AG04449 (cell line): ENCODE data around the gene PRM3.
"Not testable (repeated sequence)": the region's sequence is repeated elsewhere in the genome, so short reads cannot be mapped to it uniquely, and the experiment has no call there.

ENCODE experiments used
- CTCF ChIA-PET: fragments of 350-600 bp; formaldehyde crosslinking; extraction: SDS; loops from one replicate; lab custom pipeline; 2021; ENCODE audit warnings: antibody characterized with exemption; lab: Yijun Ruan, JAX
- POLR2A ChIA-PET: fragments of 400-600, 350-600 bp; formaldehyde crosslinking; extraction: SDS; loops from one replicate; lab custom pipeline; 2020; ENCODE audit warnings: antibody characterized with exemption, inconsistent platforms; lab: Yijun Ruan, JAX
- DNase-seq: peaks from one replicate; pipeline ENCODE4 v3.0.0-alpha.2; 2010; ENCODE audit warnings: low read depth, low spot score
- H3K4me3 ChIP-seq: 2 replicates; pipeline ENCODE4 v1.5.1; 2011; ENCODE audit warnings: low read depth, mild to moderate bottlenecking, control low read depth, low read length
- TF ChIP-seq, protein P1 (sequence below): IDR thresholded peaks from one replicate; pipeline ENCODE4 v1.5.1; 2011; ENCODE audit warnings: mild to moderate bottlenecking, moderate library complexity, low read length, control low read depth, inconsistent platforms; ENCODE audit not compliant: insufficient read depth; ENCODE audit errors: missing control alignments

PRM3 gene

DNA sequence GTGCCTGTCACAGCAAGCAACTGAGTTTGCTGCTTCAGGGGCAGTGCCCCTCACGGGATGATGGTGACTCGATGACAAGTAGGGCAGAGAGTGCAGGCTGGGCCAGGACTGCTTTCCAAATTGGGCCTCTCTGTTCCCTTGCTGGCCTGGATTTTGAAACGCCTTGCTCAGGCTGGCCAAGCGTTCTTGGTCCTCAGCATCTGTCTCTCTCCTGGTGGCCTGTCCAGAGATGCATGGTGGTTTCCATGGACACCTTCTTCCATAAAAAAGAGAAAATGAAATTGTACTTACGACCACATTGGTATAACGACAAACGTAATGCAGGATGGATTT, 27.1 kb upstream of the PRM3 start:
- TF ChIP-seq, protein P1, sequence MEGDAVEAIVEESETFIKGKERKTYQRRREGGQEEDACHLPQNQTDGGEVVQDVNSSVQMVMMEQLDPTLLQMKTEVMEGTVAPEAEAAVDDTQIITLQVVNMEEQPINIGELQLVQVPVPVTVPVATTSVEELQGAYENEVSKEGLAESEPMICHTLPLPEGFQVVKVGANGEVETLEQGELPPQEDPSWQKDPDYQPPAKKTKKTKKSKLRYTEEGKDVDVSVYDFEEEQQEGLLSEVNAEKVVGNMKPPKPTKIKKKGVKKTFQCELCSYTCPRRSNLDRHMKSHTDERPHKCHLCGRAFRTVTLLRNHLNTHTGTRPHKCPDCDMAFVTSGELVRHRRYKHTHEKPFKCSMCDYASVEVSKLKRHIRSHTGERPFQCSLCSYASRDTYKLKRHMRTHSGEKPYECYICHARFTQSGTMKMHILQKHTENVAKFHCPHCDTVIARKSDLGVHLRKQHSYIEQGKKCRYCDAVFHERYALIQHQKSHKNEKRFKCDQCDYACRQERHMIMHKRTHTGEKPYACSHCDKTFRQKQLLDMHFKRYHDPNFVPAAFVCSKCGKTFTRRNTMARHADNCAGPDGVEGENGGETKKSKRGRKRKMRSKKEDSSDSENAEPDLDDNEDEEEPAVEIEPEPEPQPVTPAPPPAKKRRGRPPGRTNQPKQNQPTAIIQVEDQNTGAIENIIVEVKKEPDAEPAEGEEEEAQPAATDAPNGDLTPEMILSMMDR: no peak
- CTCF ChIA-PET: interaction anchor here (0.7 to 1.1 kb wide), 2 partner anchors 8 to 45 kb away, joined by 3 read pairs; no protein-coding TSS in a partner anchor
- DNase-seq: no peak
- POLR2A ChIA-PET: no interaction called here
- no peak overlapping the region for H3K4me3 ChIP-seq

DNA sequence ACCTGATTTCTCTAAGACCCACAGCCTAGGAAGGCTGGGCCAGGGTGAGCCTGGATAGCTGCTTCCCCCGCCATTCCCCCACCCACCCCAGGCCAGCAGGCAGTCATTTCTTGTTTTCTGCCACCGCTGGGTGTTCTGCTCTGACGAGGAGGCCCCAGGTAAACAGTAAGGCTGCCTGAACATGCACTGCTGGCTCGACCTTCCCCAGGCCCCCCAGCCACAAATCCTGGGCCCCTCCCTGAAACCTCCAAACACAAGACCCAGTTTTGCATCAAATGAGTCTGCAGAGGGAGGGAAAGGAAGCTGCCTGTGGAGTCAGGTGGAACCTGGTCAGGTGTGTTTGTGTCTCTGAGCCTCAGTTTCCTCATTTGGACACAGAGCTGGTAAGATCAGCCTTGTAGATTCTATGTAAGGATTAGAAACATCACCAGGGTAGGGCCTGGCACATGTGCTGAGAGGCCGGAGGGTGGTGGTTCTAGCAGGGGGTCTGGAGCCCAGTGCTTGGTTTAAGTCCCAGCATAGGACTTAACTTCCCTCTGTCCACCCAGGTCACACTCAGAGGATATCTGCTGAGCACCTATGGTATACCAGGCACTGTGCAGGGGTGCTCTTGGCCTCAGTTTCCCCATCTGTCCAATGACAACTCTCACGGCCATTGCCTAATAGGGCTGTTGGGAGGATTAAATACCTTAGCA, 26.6 kb upstream of the PRM3 start:
- H3K4me3 ChIP-seq: no peak overlapping the region
- no peak for DNase-seq
- ChIA-PET POLR2A (no interaction called here), CTCF (interaction anchor here (0.7 to 2.1 kb wide), 3 partner anchors 8 to 335 kb away, joined by 3 to 6 read pairs (median 3); no protein-coding TSS in a partner anchor)
- TF ChIP-seq, protein P1: no peak

DNA sequence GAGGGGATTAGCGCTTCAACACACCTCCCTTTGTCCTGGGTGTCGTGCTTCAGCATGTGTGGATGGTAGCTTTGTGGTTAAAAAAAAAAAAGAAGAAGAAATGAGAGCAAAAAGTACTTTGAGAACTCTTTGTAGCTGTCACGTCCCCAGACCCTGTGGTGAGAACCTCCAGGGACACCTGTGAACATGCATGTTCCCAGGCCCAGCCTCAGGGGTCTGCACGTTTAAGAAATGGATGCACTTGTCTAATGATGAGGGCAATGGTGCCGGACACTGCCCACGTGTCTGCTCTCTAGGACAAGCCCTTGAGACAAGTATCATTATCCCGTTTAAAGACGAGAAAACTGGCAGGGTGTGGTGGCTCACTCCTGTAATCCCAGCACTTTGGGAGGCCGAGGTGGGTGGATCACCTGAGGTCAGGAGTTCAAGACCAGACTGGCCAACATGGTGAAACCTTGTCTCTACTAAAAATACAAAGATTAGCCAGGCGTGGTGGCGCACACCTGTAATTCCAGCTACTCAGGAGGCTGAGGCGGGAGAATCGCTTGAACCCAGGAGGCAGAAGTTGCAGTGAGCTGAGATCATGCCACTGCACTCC, 25.6 kb upstream of the PRM3 start:
- DNase-seq, H3K4me3 ChIP-seq, POLR2A ChIA-PET: not testable (repeated sequence)
- CTCF ChIA-PET: interaction anchor here (2.1 kb wide), 1 partner anchor 334 kb away, joined by 6 read pairs; no protein-coding TSS in a partner anchor

DNA sequence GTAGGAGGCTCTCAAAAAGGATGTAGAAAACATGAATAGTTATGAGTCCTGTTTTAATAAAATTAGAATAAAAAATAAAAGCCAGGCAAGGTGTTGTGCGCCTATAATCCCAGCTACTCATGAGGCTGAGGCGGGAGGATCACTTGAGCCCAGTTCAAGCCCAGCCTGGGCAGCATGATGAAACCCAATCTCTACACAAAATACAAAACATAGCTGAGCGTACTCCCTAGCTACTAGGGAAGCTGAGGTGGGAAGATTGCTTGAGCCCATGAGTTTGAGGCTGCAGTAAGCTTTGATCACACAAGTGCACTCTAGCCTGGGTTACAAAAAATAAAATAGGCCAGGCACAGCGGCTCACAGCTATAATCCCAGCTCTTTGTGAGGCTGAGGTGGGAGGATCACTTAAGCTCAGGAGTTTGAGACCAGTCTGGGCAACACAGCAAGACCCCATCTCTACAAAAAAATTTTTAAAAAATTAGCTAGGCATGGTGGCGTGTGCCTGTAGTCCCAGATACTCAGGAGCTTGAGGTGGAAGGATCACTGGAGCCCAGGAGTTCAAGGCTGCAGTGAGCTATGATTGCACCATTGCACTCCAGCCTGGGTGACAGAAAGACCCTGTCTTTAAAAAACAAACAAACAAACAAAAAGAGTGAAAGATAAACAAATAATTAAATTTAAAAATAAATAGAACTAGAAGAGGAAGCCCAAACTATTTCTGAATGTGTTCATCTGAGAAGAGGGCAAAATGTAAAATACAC, 24.9 kb upstream of the PRM3 start:
- TF ChIP-seq, protein P1: no peak
- CTCF ChIA-PET: interaction anchor here (0.7 to 2.1 kb wide), 4 partner anchors 41 to 335 kb away, joined by 3 to 6 read pairs (median 3); no protein-coding TSS in a partner anchor
- H3K4me3 ChIP-seq: no peak overlapping the region
- POLR2A ChIA-PET: interaction anchor here (1.1 to 1.2 kb wide), 2 partner anchors 30 to 42 kb away, joined by 3 to 6 read pairs; partner anchors contain the start of gene SOCS1
- DNase-seq: no peak

DNA sequence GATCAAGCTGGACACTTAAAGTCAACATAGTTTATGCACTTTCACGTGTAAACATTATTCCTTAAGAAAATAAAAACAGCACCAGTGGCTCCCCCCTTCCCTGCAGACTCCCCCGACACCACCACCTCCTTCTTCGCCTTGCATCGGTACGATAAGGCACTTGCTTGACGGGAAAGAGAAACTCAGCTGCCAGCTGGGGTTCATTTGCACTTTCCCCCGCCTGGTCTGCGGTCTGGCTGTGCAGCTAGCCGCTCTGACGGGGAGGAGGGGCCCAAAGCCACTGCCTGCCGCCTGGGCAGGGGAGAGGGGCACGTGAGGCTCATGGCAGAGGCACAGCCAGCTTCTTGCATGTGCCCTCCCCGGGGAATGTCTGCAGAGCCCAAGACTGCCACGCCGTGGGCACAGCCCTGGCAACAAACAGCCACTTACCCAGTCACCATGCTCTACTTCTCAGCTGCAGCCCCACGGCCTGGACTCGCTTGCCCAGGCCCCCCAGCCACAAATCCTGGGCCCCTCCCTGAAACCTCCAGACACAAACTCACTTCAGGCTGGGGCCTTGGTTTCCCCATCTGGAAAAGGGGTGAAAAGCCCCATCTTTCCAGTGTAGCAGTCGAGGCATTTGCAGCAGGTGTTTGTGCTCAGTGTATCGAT, 24.2 kb upstream of the PRM3 start:
- ChIA-PET POLR2A (interaction anchor here (0.8 to 1.2 kb wide), 3 partner anchors 29 to 42 kb away, joined by 3 to 6 read pairs (median 3); partner anchors contain the start of genes SOCS1 and TNP2), CTCF (interaction anchor here (0.7 to 2.1 kb wide), 6 partner anchors 21 to 334 kb away, joined by 3 to 6 read pairs (median 3); no protein-coding TSS in a partner anchor)
- TF ChIP-seq, protein P1: no peak
- DNase-seq: no peak
- peak overlapping the region; percentile 25; the same call in 1 of the 2 replicates for H3K4me3 ChIP-seq
